ENCODE results near the gene ITGAE.

The ITGAE gene

DNA sequence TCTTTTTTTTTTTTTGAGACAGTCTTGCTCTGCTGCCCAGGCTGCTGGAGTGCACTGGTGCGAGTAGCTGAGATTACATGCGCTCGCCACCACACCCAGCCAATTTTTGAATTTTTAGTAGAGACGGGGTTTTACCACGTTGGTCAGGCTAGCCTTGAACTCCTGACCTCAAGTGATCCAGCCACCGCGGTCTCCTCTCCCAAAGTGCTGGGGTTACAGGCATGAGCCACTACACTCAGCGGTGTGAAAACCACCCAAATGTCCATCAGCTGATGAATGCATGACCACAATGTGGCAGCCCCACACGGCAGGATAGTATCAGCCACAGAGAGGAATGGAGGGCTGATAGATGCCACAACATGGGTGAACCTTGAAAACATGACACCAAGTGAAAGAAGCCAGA, 107.2 kb downstream of the ITGAE start:
- no peak overlapping the region for H3K4me3 ChIP-seq (ENCODE audit: low read depth, low read length)
- ChIA-PET CTCF (interaction anchor here (0.6 to 0.7 kb wide), 2 partner anchors 11 to 535 kb away, joined by 3 read pairs; no protein-coding TSS in a partner anchor), POLR2A (interaction anchor here (1.5 kb wide), 1 partner anchor 30 kb away, joined by 3 read pairs; the partner anchor contains the start of gene HASPIN)
- TF ChIP-seq ZNF776 (tag by site-specific recombination; IDR thresholded peaks at IDR 0.05; ENCODE audit: borderline replicate concordance) (no peak), ZNF48 (tag by site-specific recombination; IDR thresholded peaks at IDR 0.05) (no peak), ZNF473 (tag by site-specific recombination; IDR thresholded peaks at IDR 0.05) (no peak), ZNF280D (tag by site-specific recombination; IDR thresholded peaks at IDR 0.05) (no peak), ZNF529 (tag by site-specific recombination; IDR thresholded peaks at IDR 0.05; ENCODE audit: insufficient replicate concordance) (no peak), ZNF548 (tag by site-specific recombination; IDR thresholded peaks at IDR 0.05) (no peak)
- TF ChIP-seq, protein P1, sequence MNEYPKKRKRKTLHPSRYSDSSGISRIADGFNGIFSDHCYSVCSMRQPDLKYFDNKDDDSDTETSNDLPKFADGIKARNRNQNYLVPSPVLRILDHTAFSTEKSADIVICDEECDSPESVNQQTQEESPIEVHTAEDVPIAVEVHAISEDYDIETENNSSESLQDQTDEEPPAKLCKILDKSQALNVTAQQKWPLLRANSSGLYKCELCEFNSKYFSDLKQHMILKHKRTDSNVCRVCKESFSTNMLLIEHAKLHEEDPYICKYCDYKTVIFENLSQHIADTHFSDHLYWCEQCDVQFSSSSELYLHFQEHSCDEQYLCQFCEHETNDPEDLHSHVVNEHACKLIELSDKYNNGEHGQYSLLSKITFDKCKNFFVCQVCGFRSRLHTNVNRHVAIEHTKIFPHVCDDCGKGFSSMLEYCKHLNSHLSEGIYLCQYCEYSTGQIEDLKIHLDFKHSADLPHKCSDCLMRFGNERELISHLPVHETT (tag by site-specific recombination; IDR thresholded peaks at IDR 0.05): no peak
- no peak overlapping the region for H3K27ac ChIP-seq (ENCODE audit: extremely low read depth, low read depth, low read length)
- no peaks in the 10 kb centered on the region for H3K9me3 ChIP-seq (ENCODE audit: control insufficient read depth, insufficient read depth, low read depth, low read length)
- H3K36me3 ChIP-seq (ENCODE audit: control insufficient read depth in 2 of 2, insufficient read depth in 1 of 2, low read length in 2 of 2): no peaks in the 10 kb centered on the region; a peak in 1 of 3 replicates
- H3K4me1 ChIP-seq (ENCODE audit: control insufficient read depth, insufficient read depth, low read length): no peaks in the 10 kb centered on the region; the same call in 1 of the 2 replicates

DNA sequence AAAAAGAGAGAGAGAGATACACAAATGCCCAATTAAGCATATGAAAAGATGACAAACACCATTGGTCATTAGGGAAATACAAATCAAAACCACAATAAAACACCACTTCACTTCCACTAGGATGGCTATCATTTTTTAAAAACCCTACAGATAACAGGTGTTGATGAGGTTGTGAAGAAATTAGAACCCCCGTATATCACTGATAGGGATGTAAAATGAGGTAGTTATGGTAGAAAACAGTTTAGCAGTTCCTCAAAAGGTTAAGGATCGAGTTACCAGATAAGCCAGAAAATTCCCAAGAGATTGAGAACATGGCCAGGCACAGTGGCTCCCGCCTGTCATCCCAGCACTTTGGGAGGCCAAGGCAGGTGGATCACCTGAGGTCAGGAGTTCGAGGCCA, 107.8 kb downstream of the ITGAE start:
- Histone ChIP-seq H3K27ac (ENCODE audit: extremely low read depth, low read depth, low read length) (no peak overlapping the region), H3K9me3 (ENCODE audit: control insufficient read depth, insufficient read depth, low read depth, low read length) (no peaks in the 10 kb centered on the region), H3K36me3 (ENCODE audit: control insufficient read depth in 2 of 2, insufficient read depth in 1 of 2, low read length in 2 of 2) (no peaks in the 10 kb centered on the region; a peak in 1 of 3 replicates), H3K4me1 (ENCODE audit: control insufficient read depth, insufficient read depth, low read length) (no peaks in the 10 kb centered on the region; the same call in 1 of the 2 replicates), H3K4me3 (ENCODE audit: low read depth, low read length) (no peak overlapping the region)
- CTCF ChIA-PET: no interaction called here
- POLR2A ChIA-PET: interaction anchor here (1.5 kb wide), 1 partner anchor 31 kb away, joined by 3 read pairs; the partner anchor contains the start of gene HASPIN
- TF ChIP-seq ZNF843 (tag by site-specific recombination; IDR thresholded peaks at IDR 0.05) (peak; percentile 29; the same call in 1 of the 2 replicates), HIC1 (tag by site-specific recombination; IDR thresholded peaks at IDR 0.05) (peak; percentile 13; the same call in 1 of the 2 replicates), ZNF2 (tag by site-specific recombination; IDR thresholded peaks at IDR 0.05) (no peak), ZNF580 (tag by site-specific recombination; IDR thresholded peaks at IDR 0.05) (peak; percentile 64; the same call in 1 of the 2 replicates), KLF8 (tag by site-specific recombination; IDR thresholded peaks at IDR 0.05) (0 out of 2 replicates have a peak, but pooled peaks have one; percentile 18), OSR2 (tag by site-specific recombination; IDR thresholded peaks at IDR 0.05) (peak; percentile 25; the same call in 1 of the 2 replicates), ZSCAN23 (tag by site-specific recombination; IDR thresholded peaks at IDR 0.05) (no peak), SP7 (tag by site-specific recombination; IDR thresholded peaks at IDR 0.05) (0 out of 2 replicates have a peak, but pooled peaks have one; percentile 15), ZNF398 (tag by site-specific recombination; IDR thresholded peaks at IDR 0.05) (no peak), ZNF114 (tag by site-specific recombination; IDR thresholded peaks at IDR 0.05) (no peak), FEZF1 (tag by site-specific recombination; IDR thresholded peaks at IDR 0.05) (peak; percentile 51; the same call in 1 of the 2 replicates), PRDM2 (tag by site-specific recombination; IDR thresholded peaks at IDR 0.05; ENCODE audit: borderline replicate concordance) (no peak)

Data from HEK293 (cell line).